HL-60 (cell line): ENCODE data around the gene PIGQ.
A peak's percentile ranks its signal among the peaks of the same experiment; 100 is the strongest.

ENCODE experiments used
- CTCF ChIP-seq: IDR thresholded peaks from one replicate; pipeline ENCODE4 v1.5.1; 2011; ENCODE audit warnings: low read length, control low read depth, inconsistent platforms; ENCODE audit not compliant: insufficient read depth
- POLR2AphosphoS5 ChIP-seq: IDR thresholded peaks from 2 replicates; pipeline ENCODE4 v1.6.1; 2012; ENCODE audit warnings: low read depth
- SPI1 ChIP-seq: IDR thresholded peaks from 2 replicates; pipeline ENCODE4 v1.6.1; 2012; ENCODE audit warnings: low read depth, mild to moderate bottlenecking, borderline replicate concordance

- no peak for TF ChIP-seq SPI1
- TF ChIP-seq CTCF = peak; percentile 14
- no peak for TF ChIP-seq POLR2AphosphoS5
Measured at GRCh38 chr16:600781-601180, 31.0 kb downstream of the PIGQ start.
